Left lung (tissue), 10 donors: ENCODE results near the gene GPSM1. TPM values are rescaled to one million over a fixed set of nuclear protein-coding genes. Genes with fewer than 3 reads are reported as not detected.

Experiments
- ATAC-seq: fragments of 200-7000 bp; cut with Tn5 transposase; one replicate; pipeline ENCODE4 v1.9.1; 2020; ENCODE audit warnings: moderate library complexity
- DNase-seq, 4 donors: peaks; one replicate each; pipeline ENCODE4 v3.0.0-alpha.2; 2013 to 2020
- H3K27ac ChIP-seq, 2 donors: fragments of 200-600 bp; sonication (generic) in 1 of 2; one replicate each; pipeline versions ENCODE4 v1.5.0 to v1.8.0; 2020 to 2021
- H3K27me3 ChIP-seq, 2 donors: fragments of 200-600 bp; sonication (generic) in 1 of 2; one replicate each; pipeline versions ENCODE4 v1.5.0 to v1.8.0; 2020 to 2021
- H3K36me3 ChIP-seq, 2 donors: fragments of 200-600 bp; sonication (generic) in 1 of 2; one replicate each; pipeline versions ENCODE4 v1.5.0 to v1.8.0; 2020 to 2021
- H3K4me1 ChIP-seq, 2 donors: fragments of 200-600 bp; one replicate each; pipeline ENCODE4 v1.8.0; 2021
- H3K4me3 ChIP-seq, 2 donors: fragments of 200-600 bp; sonication (generic) in 1 of 2; one replicate each; pipeline versions ENCODE4 v1.5.0 to v1.8.0; 2020 to 2021; ENCODE audit warnings: mild to moderate bottlenecking in 1 of 2
- H3K9me3 ChIP-seq, 2 donors: fragments of 200-600 bp; sonication (generic) in 1 of 2; one replicate each; pipeline versions ENCODE4 v1.5.0 to v1.8.0; 2020 to 2021
- CTCF ChIP-seq, 2 donors: fragments of 200-600 bp; sonication (generic) in 1 of 2; IDR thresholded peaks; one replicate each; pipeline versions ENCODE4 v1.5.0 to v1.8.0; 2021; ENCODE audit warnings: antibody characterized with exemption in 2 of 2
- intact Hi-C, 2 donors: fragments of 100-400 bp; cut with DNase I; formaldehyde crosslinking; loops; one replicate each; pipeline versions ENCODE4 v1.11.2 to v1.14.2; 2022
- polyA plus RNA-seq, 6 donors: library from polyadenylated mRNA; unstranded; fragments of 120-200 nt; gene quantifications; one replicate each; pipeline ENCODE4 v1.2.1, GENCODE V29; 2013; ENCODE audit not compliant: insufficient read length in 6 of 6
- total RNA-seq, 2 donors: library from RNA; stranded (reverse); fragmentation: NEBNext Ultra II Directional; extraction: Animal tissue kit (Norgen Biotek cat#: 25700); gene quantifications; one replicate each; pipeline ENCODE4 v1.2.1, GENCODE V29; 2021
- donor health status: DM: no; HTN: yes; CAD: no.
- donor health status: DM: no; HTN: no; CAD: no.

GPSM1 gene
- total and polyA plus RNA-seq, 8 donors: 21.7 to 84.3 (median 52.7) TPM

GRCh38 chr9:136397643-136398042 is 70.3 kb downstream of the GPSM1 start:
- DNase-seq (no peak), ATAC-seq (no peak)
- Histone ChIP-seq H3K4me3 (no peak overlapping the region), H3K27me3 (no peaks in the 10 kb centered on the region), H3K27ac (no peak overlapping the region), H3K4me1 (peaks cover 16 to 26% of the 10 kb centered on the region in 2 donors), H3K9me3 (no peaks in the 10 kb centered on the region), H3K36me3 (peaks cover 0 to 66% of the 10 kb centered on the region in 2 donors)
- TF ChIP-seq CTCF (IDR thresholded peaks at IDR 0.05): no peak
- intact Hi-C loops: no loop called here

DNA sequence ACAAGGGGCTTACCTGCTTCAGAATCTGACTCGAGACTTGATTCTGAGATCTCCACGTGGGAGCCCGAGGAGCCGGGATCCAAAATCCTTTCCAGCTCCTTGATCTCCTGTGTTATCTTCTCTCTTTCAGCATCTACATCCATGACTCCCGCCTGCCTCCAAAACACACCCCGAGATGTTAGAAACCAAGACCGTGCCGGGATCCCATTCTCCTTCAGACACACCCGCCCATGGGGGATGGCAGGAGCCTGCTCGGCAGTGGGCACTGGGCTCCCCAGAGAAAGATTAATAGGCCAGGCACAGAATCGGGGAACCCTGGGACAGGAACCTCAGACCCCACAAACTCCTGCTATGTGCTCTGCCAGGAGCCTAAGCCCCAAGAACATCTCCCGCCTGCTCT is 70.9 kb downstream of the GPSM1 start:
- ATAC-seq (no peak), DNase-seq (no peak)
- Histone ChIP-seq H3K4me3 (no peak overlapping the region), H3K4me1 (peaks cover 16 to 26% of the 10 kb centered on the region in 2 donors), H3K9me3 (no peaks in the 10 kb centered on the region), H3K27ac (no peak overlapping the region), H3K36me3 (peaks cover 0 to 59% of the 10 kb centered on the region in 2 donors), H3K27me3 (no peaks in the 10 kb centered on the region)
- intact Hi-C loops: no loop called here
- TF ChIP-seq CTCF (IDR thresholded peaks at IDR 0.05): no peak

- H3K4me1 ChIP-seq: peaks cover 16 to 26% of the 10 kb centered on the region in 2 donors
- peaks cover 0 to 59% of the 10 kb centered on the region in 2 donors for H3K36me3 ChIP-seq
- TF ChIP-seq CTCF (IDR thresholded peaks at IDR 0.05): no peak
- no peaks in the 10 kb centered on the region for H3K9me3 ChIP-seq
- DNase-seq (peak in 2 of 4 donors; percentile 35 to 85), ATAC-seq (peak; percentile 8)
- H3K4me3 ChIP-seq: peak overlapping the region; percentile 98
- peak overlapping the region in 1 of 2 donors; percentile 57 for H3K27ac ChIP-seq
- H3K27me3 ChIP-seq: no peaks in the 10 kb centered on the region
- intact Hi-C loops: no loop called here
Observed at GRCh38 chr9:136399176-136400037, 72.1 kb downstream of the GPSM1 start.

DNA sequence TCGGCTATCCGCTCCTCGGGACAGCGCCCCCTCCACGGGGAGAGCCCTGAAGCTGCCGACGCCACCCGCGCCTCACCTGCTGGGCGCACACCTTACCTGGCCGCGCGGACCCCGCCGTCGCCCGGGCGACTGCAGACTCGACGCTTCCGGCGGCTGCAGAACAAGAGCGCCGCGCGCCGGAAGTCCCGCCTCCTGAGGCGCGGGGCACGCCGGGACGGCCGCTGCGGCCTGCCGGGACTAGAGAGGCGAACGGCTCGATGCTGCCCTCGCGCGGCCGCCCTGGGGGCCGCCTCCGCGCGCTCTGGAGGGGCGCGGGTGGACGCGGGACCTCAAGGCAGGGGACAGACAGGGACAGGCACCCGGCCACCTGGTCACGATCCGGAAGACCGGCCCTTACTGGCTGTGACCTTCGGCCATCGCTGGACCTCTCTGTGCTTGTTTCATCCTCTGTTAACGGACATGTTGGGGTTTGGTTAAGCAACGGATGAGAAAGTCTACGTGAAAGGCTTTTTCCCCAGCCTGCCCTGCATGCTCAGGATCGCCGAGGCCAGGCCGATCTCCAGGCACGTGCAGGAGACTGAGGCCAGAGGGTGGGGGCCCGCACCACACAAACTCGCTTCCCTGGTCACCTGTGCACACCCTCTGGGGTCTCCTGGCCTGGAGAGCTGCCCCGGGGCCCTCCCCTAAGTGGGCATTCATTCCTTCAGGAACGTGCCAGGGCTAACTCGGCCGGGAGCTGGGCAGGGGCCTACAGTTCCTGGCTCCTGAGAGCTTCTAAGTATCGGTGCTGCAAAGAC is 72.9 kb downstream of the GPSM1 start, which contains the start of gene SNAPC4:
SNAPC4 (minus strand) TSS at position 133 of the 797 bp plus-strand sequence. CDS start 1,742 bp downstream, outside the sequence.
- Histone ChIP-seq H3K27me3 (no peaks in the 10 kb centered on the region), H3K9me3 (no peaks in the 10 kb centered on the region), H3K4me1 (peaks cover 16 to 26% of the 10 kb centered on the region in 2 donors), H3K4me3 (peak within 1 kb of the TSS; percentile 98), H3K36me3 (peaks cover 0 to 59% of the 10 kb centered on the region in 2 donors), H3K27ac (peak within 1 kb of the TSS in 1 of 2 donors; percentile 57)
- intact Hi-C loops: no loop called here
- ATAC-seq (peak; percentile 98), DNase-seq (peak; percentile 80 to 98 (median 90))
- peak; percentile 91 to 97 for TF ChIP-seq CTCF (IDR thresholded peaks at IDR 0.05)
